GM10248 (cell line): Measurements from ENCODE around the gene FSHR.

Experiments used
- CTCF ChIA-PET: fragments of 300-600 bp; sonication (Branson Sonifier 250); formaldehyde crosslinking; extraction: SDS; loops from one replicate; lab custom pipeline; 2021; ENCODE audit warnings: antibody characterized with exemption; lab: Yijun Ruan, JAX
- POLR2A ChIA-PET: fragments of 350-650 bp; sonication (Branson Sonifier 250); formaldehyde crosslinking; extraction: SDS; loops from one replicate; lab custom pipeline; 2020; ENCODE audit warnings: antibody characterized with exemption; lab: Yijun Ruan, JAX
- DNase-seq: peaks from one replicate; pipeline ENCODE4 v3.0.0; 2012; ENCODE audit errors: extremely low spot score
- CTCF ChIP-seq: IDR thresholded peaks from 2 replicates; pipeline ENCODE4 v1.5.1; 2012; ENCODE audit warnings: mild to moderate bottlenecking, low read depth; ENCODE audit errors: extremely low read depth, missing control alignments, control extremely low read depth

FSHR gene

GRCh38 chr2:48961009-48961408, 193.3 kb downstream of the FSHR start:
- TF ChIP-seq CTCF = no peak
- ChIA-PET CTCF (interaction anchor here (1.3 to 2.1 kb wide), 4 partner anchors 8 to 1531 kb away, joined by 3 to 11 read pairs (median 4); no protein-coding TSS in a partner anchor), POLR2A (no interaction called here)

GRCh38 chr2:48954935-48955334, 199.4 kb downstream of the FSHR start:
- no peak for DNase-seq
- ChIA-PET CTCF (interaction anchor here (0.8 to 1.4 kb wide), 2 partner anchors 9 to 10 kb away, joined by 3 read pairs; no protein-coding TSS in a partner anchor), POLR2A (no interaction called here)
- TF ChIP-seq CTCF = no peak

More at GRCh38 chr2:48961009-48961408, 193.3 kb downstream of the FSHR start:
- DNase-seq = no peak

GRCh38 chr2:48954311-48954710, 200.0 kb downstream of the FSHR start:
- POLR2A ChIA-PET = no interaction called here
- TF ChIP-seq CTCF = no peak

GRCh38 chr2:48952614-48953013, 201.7 kb downstream of the FSHR start:
- DNase-seq = no peak
- ChIA-PET CTCF (interaction anchor here (1.6 kb wide), 1 partner anchor 9 kb away, joined by 4 read pairs; no protein-coding TSS in a partner anchor), POLR2A (no interaction called here)
- no peak for TF ChIP-seq CTCF

More at GRCh38 chr2:48954311-48954710, 200.0 kb downstream of the FSHR start:
- CTCF ChIA-PET = interaction anchor here (0.8 to 1.4 kb wide), 2 partner anchors 8 to 10 kb away, joined by 3 read pairs; no protein-coding TSS in a partner anchor
- DNase-seq = no peak

GRCh38 chr2:48952143-48952542, 202.2 kb downstream of the FSHR start:
- no peak for TF ChIP-seq CTCF
- ChIA-PET POLR2A (no interaction called here), CTCF (interaction anchor here (1.6 kb wide), 1 partner anchor 9 kb away, joined by 4 read pairs; no protein-coding TSS in a partner anchor)
- DNase-seq = no peak

- ChIA-PET POLR2A (no interaction called here), CTCF (interaction anchor here (1.0 to 7.0 kb wide), 4 partner anchors 12 to 1455 kb away, joined by 4 to 46 read pairs (median 5); no protein-coding TSS in a partner anchor)
These were observed 205.8 kb downstream of the FSHR start for GRCh38 chr2:48948400-48949125.

More at GRCh38 chr2:48948400-48949125, 205.8 kb downstream of the FSHR start:
- DNase-seq = no peak
- no peak for TF ChIP-seq CTCF
